CD14-positive monocyte (primary cell): ENCODE measurements around the gene KCNQ1. TPM values are rescaled to one million over a fixed set of nuclear protein-coding genes. Genes with fewer than 3 reads are reported as not detected.
A peak's percentile ranks its signal among the peaks of the same experiment; 100 is the strongest.

Source experiments
- DNase-seq, 3 donors: peaks; one replicate each; pipeline ENCODE4 v3.0.0-alpha.2; 2011 to 2022
- H2AFZ ChIP-seq: 2 replicates; pipeline ENCODE4 v1.6.0; 2012; ENCODE audit warnings: mild to moderate bottlenecking, low read depth, low read length, inconsistent platforms; ENCODE audit not compliant: insufficient read depth, poor library complexity, severe bottlenecking
- H3K27ac ChIP-seq, 2 donors: 1 replicate in 1 of 2; 2 replicates in 1 of 2; pipeline ENCODE4 v1.5.1; 2012 to 2013; ENCODE audit warnings: low read length in 2 of 2, control low read depth in 1 of 2, inconsistent platforms in 1 of 2, low read depth in 1 of 2, mild to moderate bottlenecking in 1 of 2
- H3K27me3 ChIP-seq, 2 donors: one replicate each; pipeline versions ENCODE4 v1.6.0 to v1.6.1; 2011 to 2013; ENCODE audit warnings: low read length in 2 of 2; ENCODE audit not compliant: control insufficient read depth in 2 of 2, insufficient read depth in 2 of 2
- H3K36me3 ChIP-seq, 2 donors: replicated peaks in 1 of 2; 1 replicate in 1 of 2; 2 replicates in 1 of 2; pipeline versions ENCODE4 v1.5.1 to v1.6.1; 2012 to 2013; ENCODE audit warnings: low read length in 2 of 2, control low read depth in 1 of 2, inconsistent platforms in 1 of 2, mild to moderate bottlenecking in 1 of 2; ENCODE audit not compliant: insufficient read depth in 2 of 2, control insufficient read depth in 1 of 2
- H3K4me1 ChIP-seq, 2 donors: 1 replicate in 1 of 2; 2 replicates in 1 of 2; pipeline versions ENCODE4 v1.5.1 to v1.6.1; 2012 to 2013; ENCODE audit warnings: low read length in 2 of 2, control low read depth in 1 of 2, inconsistent platforms in 1 of 2, mild to moderate bottlenecking in 1 of 2, moderate library complexity in 1 of 2; ENCODE audit not compliant: insufficient read depth in 2 of 2, control insufficient read depth in 1 of 2
- H3K4me2 ChIP-seq: replicated peaks from 2 replicates; pipeline ENCODE3; 2012; ENCODE audit warnings: low read length, moderate library complexity, mild to moderate bottlenecking; ENCODE audit not compliant: poor library complexity, severe bottlenecking; ENCODE audit errors: extremely low read depth
- H3K4me3 ChIP-seq, 3 experiments: fragments of 200-600 bp in 1 of 3; sonication (generic) in 1 of 3; replicated peaks in 1 of 3; 1 replicate in 2 of 3; 2 replicates in 1 of 3; pipeline ENCODE4 v1.5.1; 2011 to 2013; ENCODE audit warnings: low read length in 3 of 3, mild to moderate bottlenecking in 3 of 3, control low read depth in 2 of 3, low read depth in 2 of 3, inconsistent platforms in 1 of 3, moderate library complexity in 1 of 3
- H3K79me2 ChIP-seq: 2 replicates; pipeline ENCODE4 v1.6.0; 2012; ENCODE audit warnings: mild to moderate bottlenecking, control low read depth, inconsistent platforms, low read length, moderate library complexity; ENCODE audit not compliant: insufficient read depth
- H3K9ac ChIP-seq: 2 replicates; pipeline ENCODE4 v1.6.0; 2017; ENCODE audit warnings: low read length, mild to moderate bottlenecking; ENCODE audit not compliant: insufficient read depth, poor library complexity, severe bottlenecking
- H3K9me3 ChIP-seq, 2 donors: replicated peaks in 1 of 2; 1 replicate in 1 of 2; 2 replicates in 1 of 2; pipeline versions ENCODE4 v1.5.1 to v1.6.1; 2012 to 2013; ENCODE audit warnings: low read length in 2 of 2, control low read depth in 1 of 2; ENCODE audit not compliant: control insufficient read depth in 1 of 2, insufficient read depth in 1 of 2
- H4K20me1 ChIP-seq: 2 replicates; pipeline ENCODE4 v1.6.0; 2012; ENCODE audit warnings: mild to moderate bottlenecking, low read length, control low read depth, moderate library complexity; ENCODE audit not compliant: insufficient read depth
- H3K27ac Mint-ChIP-seq, 7 donors: one replicate each; pipeline ENCODE4 v1.8.0; 2020; ENCODE audit warnings: mild to moderate bottlenecking in 7 of 7, mixed read lengths in 7 of 7, moderate library complexity in 6 of 7, inconsistent platforms in 2 of 7
- H3K27me3 Mint-ChIP-seq, 3 donors: one replicate each; pipeline ENCODE4 v1.8.0; 2021 to 2022; ENCODE audit warnings: low read depth in 3 of 3, mild to moderate bottlenecking in 3 of 3, mixed read lengths in 3 of 3, moderate library complexity in 3 of 3, inconsistent platforms in 1 of 3
- H3K36me3 Mint-ChIP-seq, 2 donors: one replicate each; pipeline ENCODE4 v1.8.0; 2020; ENCODE audit warnings: mixed read lengths in 2 of 2, inconsistent platforms in 1 of 2, mild to moderate bottlenecking in 1 of 2
- H3K4me1 Mint-ChIP-seq: one replicate; pipeline ENCODE4 v1.8.0; 2020; ENCODE audit warnings: mild to moderate bottlenecking, mixed read lengths
- H3K4me3 Mint-ChIP-seq, 2 donors: one replicate each; pipeline ENCODE4 v1.8.0; 2020; ENCODE audit warnings: mild to moderate bottlenecking in 2 of 2, mixed read lengths in 2 of 2, moderate library complexity in 1 of 2
- H3K9me3 Mint-ChIP-seq, 7 donors: one replicate each; pipeline ENCODE4 v1.8.0; 2020 to 2022; ENCODE audit warnings: mixed read lengths in 7 of 7, mild to moderate bottlenecking in 6 of 7, moderate library complexity in 6 of 7, inconsistent platforms in 2 of 7
- CTCF ChIP-seq: fragments of 200-600 bp; IDR thresholded peaks from one replicate; pipeline ENCODE4 v1.8.0; 2022; ENCODE audit warnings: antibody characterized with exemption, mild to moderate bottlenecking
- WGBS: methylation state at CpG from one replicate; pipeline ENCODE4 v1.1.5; 2013; ENCODE audit warnings: missing lambda C conversion rate; ENCODE audit not compliant: insufficient coverage; 5-methylcytosine and 5-hydroxymethylcytosine counted together
- intact Hi-C, 2 donors: fragments of 100-400 bp; cut with micrococcal nuclease; formaldehyde crosslinking; loops; one replicate each; pipeline versions ENCODE4 v1.15.0 to v1.15.1; 2023
- polyA plus RNA-seq, 3 donors: library from polyadenylated mRNA; depleted of rRNA in 1 of 3; unstranded in 2 of 3; stranded (reverse) in 1 of 3; fragments of 300-500 nt in 2 of 3; fragments of >200 nt in 1 of 3; fragmentation: Illumina TruSeq in 2 of 3; gene quantifications; 1 replicate in 2 of 3; 2 replicates in 1 of 3; pipeline ENCODE4 v1.2.3, GENCODE V29; 2012 to 2021

The KCNQ1 gene
- polyA plus RNA-seq, 3 donors, result 14.9 to 31.8 (median 21.6) TPM

- Histone ChIP-seq H3K4me3 (no peak overlapping the region), H4K20me1 (peaks cover 100% of the 10 kb centered on the region), H3K36me3 (no peaks in the 10 kb centered on the region), H3K27ac (no peak overlapping the region), H3K79me2 (peaks cover 71% of the 10 kb centered on the region), H3K4me2 (peak overlapping the region; percentile 54), H3K9ac (peak overlapping the region; percentile 43), H3K4me1 (peaks cover 33% of the 10 kb centered on the region in 2 donors), H3K27me3 (no peaks in the 10 kb centered on the region), H3K9me3 (no peaks in the 10 kb centered on the region), H2AFZ (no peak overlapping the region)
- 24% methylated on average over 11 of the region's 16 CpGs for WGBS
- H3K36me3 Mint-ChIP-seq, result peaks cover 22 to 30% of the 10 kb centered on the region in 2 donors
- H3K4me3 Mint-ChIP-seq, result peak overlapping the region in 1 of 2 donors; percentile 60
- DNase-seq, result peak in 2 of 3 donors; percentile 22 to 23
- H3K27ac Mint-ChIP-seq, result peak overlapping the region in 2 of 7 donors; percentile 58 to 72
- intact Hi-C loops, result loop anchor here in 1 of 2 donors (5.0 kb wide), 1 partner anchor 45 kb away; no protein-coding TSS in a partner anchor
- peaks cover 5 to 13% (median 12%) of the 10 kb centered on the region in 3 donors for H3K27me3 Mint-ChIP-seq
- peaks cover 0 to 6% (median 3%) of the 10 kb centered on the region in 7 donors for H3K9me3 Mint-ChIP-seq
- peaks cover 45% of the 10 kb centered on the region for H3K4me1 Mint-ChIP-seq
- no peak for TF ChIP-seq CTCF
Measured at GRCh38 chr11:2466869-2467694, 22.3 kb downstream of the KCNQ1 start.

GRCh38 chr11:2467695-2468055 lies 22.9 kb downstream of the KCNQ1 start:
- Mint-ChIP-seq H3K4me3 (peak overlapping the region in 1 of 2 donors; percentile 60), H3K36me3 (peaks cover 23 to 28% of the 10 kb centered on the region in 2 donors), H3K4me1 (peaks cover 44% of the 10 kb centered on the region), H3K9me3 (peaks cover 0 to 6% (median 3%) of the 10 kb centered on the region in 7 donors), H3K27me3 (peaks cover 5 to 14% (median 13%) of the 10 kb centered on the region in 3 donors), H3K27ac (no peak overlapping the region)
- no peak for DNase-seq
- Histone ChIP-seq H4K20me1 (peaks cover 100% of the 10 kb centered on the region), H2AFZ (no peak overlapping the region), H3K4me3 (no peak overlapping the region), H3K27me3 (no peaks in the 10 kb centered on the region), H3K36me3 (no peaks in the 10 kb centered on the region), H3K79me2 (peaks cover 71% of the 10 kb centered on the region), H3K4me2 (peak overlapping the region; percentile 54), H3K4me1 (peaks cover 33% of the 10 kb centered on the region in 2 donors), H3K27ac (no peak overlapping the region), H3K9ac (peak overlapping the region; percentile 43), H3K9me3 (no peaks in the 10 kb centered on the region)
- TF ChIP-seq CTCF, result no peak
- WGBS, result 77% methylated on average over 6 of the region's 7 CpGs
- intact Hi-C loops, result loop anchor here in 1 of 2 donors (5.0 kb wide), 1 partner anchor 45 kb away; no protein-coding TSS in a partner anchor
